ENCODE data around the gene HTRA2.

The HTRA2 gene

DNA sequence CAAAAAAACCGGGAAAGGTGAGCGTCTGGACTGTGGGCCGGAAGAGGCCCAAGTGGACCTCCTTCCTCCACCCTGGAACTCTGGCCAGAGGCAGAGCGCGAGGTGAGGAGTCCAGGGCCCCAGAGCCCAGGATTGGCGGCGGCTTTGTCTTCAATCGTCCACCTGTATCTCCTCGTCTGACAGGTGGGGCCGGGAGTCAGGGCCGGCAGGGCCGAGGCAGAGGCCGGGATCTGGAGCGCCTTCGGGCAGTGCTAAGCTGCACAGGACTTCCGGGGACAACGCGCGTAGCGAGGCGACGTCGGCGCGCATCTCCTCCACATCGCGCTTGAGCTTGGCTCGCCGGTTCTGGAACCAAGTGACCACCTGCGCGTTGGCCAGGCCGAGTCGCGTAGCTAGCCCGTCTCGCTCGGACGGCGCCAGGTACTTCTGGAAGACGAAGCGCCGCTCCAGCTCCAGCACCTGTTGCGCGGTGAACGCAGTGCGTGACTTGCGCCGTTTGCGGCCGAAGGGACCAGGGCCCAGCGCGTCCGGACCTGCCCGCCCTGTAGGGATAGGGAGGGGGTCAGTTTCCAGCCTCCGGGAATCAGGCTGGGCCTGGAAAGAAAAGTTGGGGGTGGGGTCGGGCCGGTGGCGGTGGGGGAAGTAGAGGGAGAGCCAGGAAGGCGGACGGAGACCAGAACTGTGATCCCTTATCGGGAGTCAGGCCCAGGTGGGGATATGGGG is 31.8 kb upstream of the HTRA2 start:
- TF ChIP-seq, protein P1, sequence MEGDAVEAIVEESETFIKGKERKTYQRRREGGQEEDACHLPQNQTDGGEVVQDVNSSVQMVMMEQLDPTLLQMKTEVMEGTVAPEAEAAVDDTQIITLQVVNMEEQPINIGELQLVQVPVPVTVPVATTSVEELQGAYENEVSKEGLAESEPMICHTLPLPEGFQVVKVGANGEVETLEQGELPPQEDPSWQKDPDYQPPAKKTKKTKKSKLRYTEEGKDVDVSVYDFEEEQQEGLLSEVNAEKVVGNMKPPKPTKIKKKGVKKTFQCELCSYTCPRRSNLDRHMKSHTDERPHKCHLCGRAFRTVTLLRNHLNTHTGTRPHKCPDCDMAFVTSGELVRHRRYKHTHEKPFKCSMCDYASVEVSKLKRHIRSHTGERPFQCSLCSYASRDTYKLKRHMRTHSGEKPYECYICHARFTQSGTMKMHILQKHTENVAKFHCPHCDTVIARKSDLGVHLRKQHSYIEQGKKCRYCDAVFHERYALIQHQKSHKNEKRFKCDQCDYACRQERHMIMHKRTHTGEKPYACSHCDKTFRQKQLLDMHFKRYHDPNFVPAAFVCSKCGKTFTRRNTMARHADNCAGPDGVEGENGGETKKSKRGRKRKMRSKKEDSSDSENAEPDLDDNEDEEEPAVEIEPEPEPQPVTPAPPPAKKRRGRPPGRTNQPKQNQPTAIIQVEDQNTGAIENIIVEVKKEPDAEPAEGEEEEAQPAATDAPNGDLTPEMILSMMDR (IDR thresholded peaks at IDR 0.05; ENCODE audit: insufficient read depth, missing control alignments), result no peak
- DNase-seq (ENCODE audit: insufficient read length, low spot score) (no peak), FAIRE-seq (no peak)

DNA sequence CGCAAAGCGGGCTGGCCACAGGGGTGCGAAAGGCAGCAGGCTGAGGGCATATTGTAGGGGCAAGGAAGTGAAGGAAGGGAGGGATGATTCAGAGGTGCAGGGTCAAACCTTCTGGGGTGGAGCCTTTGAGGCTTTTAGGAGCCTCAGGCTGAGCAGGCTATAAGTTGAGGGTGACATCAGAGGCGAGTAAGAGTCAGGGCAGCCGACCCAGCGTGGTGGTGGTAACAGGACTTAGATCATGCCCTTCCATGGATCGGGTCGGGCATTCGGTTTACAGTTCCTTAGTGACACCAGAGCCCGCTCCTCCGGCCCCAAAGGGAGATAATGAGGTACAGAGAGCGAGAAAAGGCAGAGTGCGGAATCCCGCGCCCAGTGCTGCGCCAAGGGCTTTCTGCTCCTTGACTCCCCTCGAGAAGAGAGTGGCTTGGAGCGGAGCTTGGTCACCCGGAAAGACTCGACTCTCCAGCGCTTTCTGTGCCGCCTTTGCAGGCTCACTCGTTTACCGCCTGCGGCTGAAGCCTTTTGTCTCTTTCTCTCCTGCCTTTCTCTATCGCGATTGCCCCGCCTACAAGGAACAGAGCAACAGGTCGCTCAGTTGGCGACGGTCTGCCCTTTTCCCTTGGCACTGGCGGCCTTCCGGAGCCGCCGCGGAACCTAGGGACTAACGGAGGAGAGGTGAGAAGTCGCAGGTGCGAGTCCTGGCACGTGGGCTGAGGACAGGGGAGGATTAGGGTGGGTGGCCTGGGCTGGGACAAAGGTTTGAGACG is 31.1 kb upstream of the HTRA2 start:
- TF ChIP-seq, protein P1 (IDR thresholded peaks at IDR 0.05; ENCODE audit: insufficient read depth, missing control alignments), result no peak
- no peak for DNase-seq (ENCODE audit: insufficient read length, low spot score)
- no peak for FAIRE-seq

DNA sequence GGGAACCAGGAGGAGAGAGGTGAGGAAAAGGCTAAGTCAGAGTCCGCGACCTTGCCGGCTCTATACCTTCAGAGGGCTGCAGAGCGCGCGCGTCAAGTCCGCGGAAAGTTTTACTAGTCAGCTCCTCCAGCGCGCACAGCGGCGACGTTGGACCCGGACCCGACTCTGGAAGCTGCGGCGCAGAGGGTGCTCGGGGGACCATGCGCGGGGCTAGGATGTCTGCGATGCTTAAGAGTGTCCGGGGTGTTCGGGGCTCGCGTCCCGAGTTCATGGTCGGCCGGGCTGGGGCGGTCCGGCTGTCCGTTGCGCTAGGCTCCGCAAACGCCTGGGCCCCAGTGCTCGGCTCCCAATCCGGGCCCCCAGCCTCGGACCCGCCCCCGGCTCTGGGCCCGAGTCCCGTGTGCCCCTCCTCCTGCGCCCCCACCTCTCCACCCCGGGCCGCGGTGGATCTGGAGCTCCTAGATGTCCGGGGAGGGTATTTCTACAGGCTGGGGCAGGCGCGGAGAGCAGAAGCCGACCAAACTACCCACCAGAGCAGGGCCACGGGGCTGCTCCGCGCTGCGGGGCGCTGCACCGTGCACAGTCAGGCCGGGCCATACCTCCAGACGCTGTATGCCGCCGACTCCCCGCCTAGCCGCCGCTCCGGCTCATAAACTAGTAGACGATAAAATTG is 30.3 kb upstream of the HTRA2 start, which contains the start of gene LBX2:
Gene LBX2 (minus strand): TSS at position 337 of the 673 bp plus-strand sequence. CDS start 66 bp downstream, at position 271.
- DNase-seq (ENCODE audit: insufficient read length, low spot score) (no peak), FAIRE-seq (no peak)
- TF ChIP-seq, protein P1 (IDR thresholded peaks at IDR 0.05; ENCODE audit: insufficient read depth, missing control alignments), result no peak

DNA sequence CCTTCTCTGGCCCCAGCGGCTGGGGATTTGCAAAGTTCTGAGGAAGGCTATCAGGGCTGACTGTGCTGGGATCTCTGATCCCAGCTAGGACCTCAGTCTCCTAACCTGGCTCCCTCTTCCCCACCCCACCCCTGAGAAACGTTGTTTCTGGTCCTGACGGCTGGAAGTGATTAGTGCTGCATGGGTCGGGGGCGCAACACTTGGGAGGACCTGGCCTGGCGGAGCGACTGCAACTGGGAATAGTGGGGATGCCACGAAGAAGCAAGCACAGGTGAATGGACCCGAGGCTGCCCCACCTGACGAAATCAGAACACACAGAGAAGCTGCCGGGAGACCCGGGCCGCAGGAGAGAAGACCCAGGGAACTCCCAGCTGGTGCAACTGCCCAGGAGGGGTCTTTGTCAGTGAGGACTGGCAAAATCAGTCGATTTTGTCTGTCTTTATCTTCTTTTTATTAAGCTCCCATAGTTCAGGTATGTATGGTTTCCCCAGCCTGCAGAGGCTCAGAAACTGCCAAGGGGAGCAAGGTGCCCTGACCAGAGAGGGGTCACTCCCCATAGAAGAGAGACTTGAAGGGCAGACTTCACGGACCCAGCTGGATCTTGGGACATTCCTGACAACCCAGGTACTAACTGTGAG is 29.7 kb upstream of the HTRA2 start:
- TF ChIP-seq, protein P1 (IDR thresholded peaks at IDR 0.05; ENCODE audit: insufficient read depth, missing control alignments), result no peak
- DNase-seq (ENCODE audit: insufficient read length, low spot score), result no peak
- FAIRE-seq, result no peak

DNA sequence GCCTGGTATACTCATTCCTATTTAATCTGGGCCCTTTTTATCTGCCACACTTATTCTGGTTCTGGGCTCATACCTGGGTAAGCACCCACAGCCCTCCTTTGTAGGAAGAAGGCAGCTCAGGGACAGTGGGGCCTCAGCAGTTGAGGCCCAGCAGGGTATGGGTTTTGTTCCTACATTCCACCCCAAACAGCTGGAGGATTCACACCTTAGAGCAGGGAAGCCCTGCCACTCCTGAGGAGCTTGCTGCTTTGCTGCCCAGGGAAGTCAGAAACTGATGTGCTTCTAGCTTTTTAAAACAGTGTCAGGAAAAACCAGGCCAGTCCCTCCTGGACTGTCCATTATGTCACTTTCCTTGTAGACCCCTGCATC is 29.2 kb upstream of the HTRA2 start:
- TF ChIP-seq, protein P1 (IDR thresholded peaks at IDR 0.05; ENCODE audit: insufficient read depth, missing control alignments), result no peak
- FAIRE-seq (no peak), DNase-seq (ENCODE audit: insufficient read length, low spot score) (no peak)

DNA sequence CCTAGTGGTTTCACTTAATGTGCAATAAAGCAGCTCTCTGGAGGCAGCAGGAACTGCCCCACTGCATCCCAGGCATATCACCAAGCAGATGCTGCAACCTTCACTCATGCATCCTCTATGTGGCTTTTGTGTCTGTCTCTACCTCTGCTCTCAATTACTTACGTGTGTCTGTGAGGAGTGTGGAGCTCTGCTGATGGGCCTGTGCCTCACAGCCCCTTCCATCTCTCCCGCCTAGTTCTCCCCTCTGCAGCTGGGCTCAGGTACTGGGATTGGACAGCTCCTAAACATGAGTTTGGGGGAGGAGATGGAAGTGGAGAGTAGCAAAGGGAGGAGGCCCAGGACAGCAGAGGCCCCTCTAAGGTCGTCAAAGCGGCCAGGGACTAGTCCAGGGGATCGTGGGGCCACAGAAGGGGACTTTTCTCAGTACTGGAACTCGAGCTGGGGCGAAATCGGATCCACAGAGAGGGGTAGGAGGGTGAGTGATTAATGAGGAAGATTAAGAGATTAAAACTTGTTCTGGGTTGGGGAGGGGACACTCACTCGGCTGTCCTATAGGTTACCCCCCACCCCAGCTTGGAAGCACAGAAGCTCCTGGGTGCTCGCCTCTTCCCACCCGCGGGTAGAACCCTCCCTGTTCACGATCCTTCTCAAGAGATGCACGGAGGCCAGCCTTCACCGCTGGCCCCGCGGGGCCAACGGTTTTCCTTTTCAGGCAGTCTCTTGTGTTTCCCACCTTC is 28.2 kb upstream of the HTRA2 start:
- DNase-seq (ENCODE audit: insufficient read length, low spot score) (peak; percentile 67), FAIRE-seq (no peak)
- TF ChIP-seq, protein P1 (IDR thresholded peaks at IDR 0.05; ENCODE audit: insufficient read depth, missing control alignments), result no peak
